ENCODE results near the gene ASAH2.
"Not testable (repeated sequence)": the region's sequence is repeated elsewhere in the genome, so short reads cannot be mapped to it uniquely, and the experiment has no call there.

Gene ASAH2

DNA sequence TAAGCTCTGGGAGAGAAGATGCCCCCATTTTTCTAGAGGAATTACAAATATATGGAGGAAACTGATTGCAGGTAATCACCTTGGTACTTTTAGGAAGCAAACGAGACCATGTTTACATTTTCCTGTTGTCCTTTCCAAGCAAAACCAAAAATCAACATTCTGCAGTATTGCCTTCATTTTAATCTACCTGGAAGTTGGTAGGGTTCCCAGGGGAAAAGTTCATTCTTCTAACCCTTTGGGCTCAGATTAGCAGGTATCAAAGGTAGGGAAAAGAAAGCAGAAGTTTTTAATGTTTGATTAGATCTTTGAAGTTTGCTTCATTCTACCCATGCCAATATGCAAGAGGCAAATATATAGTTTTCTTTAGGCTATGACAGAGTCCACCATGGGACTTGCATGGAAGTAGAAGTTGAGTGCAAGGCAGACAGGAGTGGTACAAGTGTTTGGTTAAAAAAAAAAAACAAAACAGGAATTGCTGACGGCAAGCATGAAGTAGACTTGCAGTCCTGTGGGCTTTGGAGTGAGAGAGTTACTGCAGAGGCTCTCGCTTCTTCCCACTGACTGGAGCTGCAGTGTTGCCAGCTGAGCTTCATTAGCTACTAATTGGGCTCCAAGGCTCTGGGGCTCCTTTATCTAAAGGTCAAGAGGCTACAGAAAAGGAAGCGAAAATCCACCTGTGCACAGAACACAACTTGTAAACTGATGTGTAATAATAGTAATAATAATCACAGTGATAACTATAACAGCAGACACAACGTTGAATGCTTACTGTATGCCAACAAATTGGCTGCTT lies 28.9 kb upstream of the ASAH2 start:
- Histone ChIP-seq H3K4me1 (ENCODE audit: control insufficient read depth, insufficient read depth, low read length) (no peaks in the 10 kb centered on the region), H3K4me3 (ENCODE audit: low read length) (no peak overlapping the region), H3K27me3 (ENCODE audit: control insufficient read depth, insufficient read depth, low read length) (no peaks in the 10 kb centered on the region), H3K9ac (ENCODE audit: low read length) (no peak overlapping the region), H3K27ac (ENCODE audit: low read depth, low read length) (no peak overlapping the region), H3K36me3 (ENCODE audit: control insufficient read depth, insufficient read depth, low read length) (no peaks in the 10 kb centered on the region)

DNA sequence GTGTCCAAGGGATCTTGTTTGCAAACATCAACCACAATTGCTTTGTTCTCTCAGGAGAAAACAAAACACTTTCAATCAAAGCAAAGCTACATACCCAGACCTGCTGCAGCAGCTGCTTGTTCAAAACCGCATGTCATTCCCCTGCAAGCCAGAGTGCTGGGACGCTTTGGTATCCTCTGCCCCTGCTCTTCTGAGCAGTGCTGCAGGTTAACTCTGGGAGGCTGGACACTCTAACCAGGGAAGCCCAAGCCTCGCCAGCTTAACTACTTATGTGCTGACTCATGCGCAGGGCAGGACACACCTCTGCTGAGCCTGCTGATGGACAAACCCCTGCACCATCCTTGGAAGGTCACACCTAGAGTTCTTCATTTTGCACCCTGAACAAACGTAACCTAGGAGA lies 28.2 kb upstream of the ASAH2 start:
- Histone ChIP-seq H3K4me1 (ENCODE audit: control insufficient read depth, insufficient read depth, low read length) (no peaks in the 10 kb centered on the region), H3K36me3 (ENCODE audit: control insufficient read depth, insufficient read depth, low read length) (no peaks in the 10 kb centered on the region), H3K4me3 (ENCODE audit: low read length) (no peak overlapping the region), H3K27me3 (ENCODE audit: control insufficient read depth, insufficient read depth, low read length) (no peaks in the 10 kb centered on the region), H3K9ac (ENCODE audit: low read length) (no peak overlapping the region), H3K27ac (ENCODE audit: low read depth, low read length) (no peak overlapping the region)

DNA sequence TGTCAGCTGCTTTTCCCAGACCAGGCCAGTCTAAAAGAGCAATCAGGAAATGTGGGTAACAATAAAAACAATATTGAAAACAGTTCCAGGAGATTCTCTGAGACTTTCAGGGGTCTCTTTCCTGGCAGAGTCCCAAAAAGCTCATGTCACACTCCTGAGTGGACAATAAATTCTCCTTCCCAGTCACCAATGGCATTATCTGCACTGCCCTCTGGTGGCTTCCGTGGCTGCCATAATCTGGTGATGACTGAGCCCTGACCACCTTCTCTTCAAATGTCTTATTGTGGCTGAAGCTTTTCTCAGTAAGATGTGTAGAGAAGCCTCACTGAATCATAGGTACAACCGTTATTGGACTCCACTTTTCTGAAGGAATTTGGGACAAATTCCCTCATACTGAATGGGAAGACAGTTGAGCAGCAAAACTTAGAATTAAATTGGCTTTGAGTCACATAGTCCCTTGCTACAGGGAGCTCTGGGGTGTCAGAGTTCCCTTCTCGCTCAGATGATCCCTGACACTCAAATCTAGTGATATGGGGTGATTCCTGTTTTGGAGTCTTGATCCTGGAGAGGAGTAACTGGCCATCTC lies 24.4 kb upstream of the ASAH2 start:
- H3K9ac ChIP-seq (ENCODE audit: low read length), result no peak overlapping the region
- no peak overlapping the region for H3K4me3 ChIP-seq (ENCODE audit: low read length)
- H3K4me1 ChIP-seq (ENCODE audit: control insufficient read depth, insufficient read depth, low read length), result no peaks in the 10 kb centered on the region
- H3K27me3 ChIP-seq (ENCODE audit: control insufficient read depth, insufficient read depth, low read length), result no peaks in the 10 kb centered on the region
- no peaks in the 10 kb centered on the region for H3K36me3 ChIP-seq (ENCODE audit: control insufficient read depth, insufficient read depth, low read length)
- H3K27ac ChIP-seq (ENCODE audit: low read depth, low read length), result no peak overlapping the region

- Histone ChIP-seq H3K9ac (ENCODE audit: low read length) (no peak overlapping the region), H3K4me1 (ENCODE audit: control insufficient read depth, insufficient read depth, low read length) (no peaks in the 10 kb centered on the region), H3K36me3 (ENCODE audit: control insufficient read depth, insufficient read depth, low read length) (no peaks in the 10 kb centered on the region), H3K27ac (ENCODE audit: low read depth, low read length) (no peak overlapping the region), H3K27me3 (ENCODE audit: control insufficient read depth, insufficient read depth, low read length) (no peaks in the 10 kb centered on the region), H3K4me3 (ENCODE audit: low read length) (no peak overlapping the region)
These were observed 21.2 kb upstream of the ASAH2 start for GRCh38 chr10:50272531-50272930.

GRCh38 chr10:50271564-50272250 lies 20.4 kb upstream of the ASAH2 start:
- Histone ChIP-seq H3K4me3 (ENCODE audit: low read length) (no peak overlapping the region), H3K36me3 (ENCODE audit: control insufficient read depth, insufficient read depth, low read length) (no peaks in the 10 kb centered on the region), H3K4me1 (ENCODE audit: control insufficient read depth, insufficient read depth, low read length) (no peaks in the 10 kb centered on the region), H3K9ac (ENCODE audit: low read length) (no peak overlapping the region), H3K27me3 (ENCODE audit: control insufficient read depth, insufficient read depth, low read length) (no peaks in the 10 kb centered on the region), H3K27ac (ENCODE audit: low read depth, low read length) (no peak overlapping the region)

GRCh38 chr10:50267877-50268276 lies 16.6 kb upstream of the ASAH2 start:
- not testable (repeated sequence) for H3K9ac ChIP-seq (ENCODE audit: low read length); H3K27me3 ChIP-seq (ENCODE audit: control insufficient read depth, insufficient read depth, low read length); H3K4me1 ChIP-seq (ENCODE audit: control insufficient read depth, insufficient read depth, low read length); H3K27ac ChIP-seq (ENCODE audit: low read depth, low read length); H3K4me3 ChIP-seq (ENCODE audit: low read length); H3K36me3 ChIP-seq (ENCODE audit: control insufficient read depth, insufficient read depth, low read length)

- H3K27ac ChIP-seq (ENCODE audit: low read depth, low read length); H3K27me3 ChIP-seq (ENCODE audit: control insufficient read depth, insufficient read depth, low read length); H3K4me3 ChIP-seq (ENCODE audit: low read length); H3K9ac ChIP-seq (ENCODE audit: low read length); H3K4me1 ChIP-seq (ENCODE audit: control insufficient read depth, insufficient read depth, low read length); H3K36me3 ChIP-seq (ENCODE audit: control insufficient read depth, insufficient read depth, low read length): not testable (repeated sequence)
These were observed 11.3 kb upstream of the ASAH2 start for GRCh38 chr10:50262625-50263024.

GRCh38 chr10:50260791-50261281 lies 9.5 kb upstream of the ASAH2 start:
- H3K36me3 ChIP-seq (ENCODE audit: control insufficient read depth, insufficient read depth, low read length), result no peaks in the 10 kb centered on the region
- H3K9ac ChIP-seq (ENCODE audit: low read length), result no peak overlapping the region
- no peak overlapping the region for H3K27ac ChIP-seq (ENCODE audit: low read depth, low read length)
- H3K27me3 ChIP-seq (ENCODE audit: control insufficient read depth, insufficient read depth, low read length), result no peaks in the 10 kb centered on the region
- no peak overlapping the region for H3K4me3 ChIP-seq (ENCODE audit: low read length)
- no peaks in the 10 kb centered on the region for H3K4me1 ChIP-seq (ENCODE audit: control insufficient read depth, insufficient read depth, low read length)

DNA sequence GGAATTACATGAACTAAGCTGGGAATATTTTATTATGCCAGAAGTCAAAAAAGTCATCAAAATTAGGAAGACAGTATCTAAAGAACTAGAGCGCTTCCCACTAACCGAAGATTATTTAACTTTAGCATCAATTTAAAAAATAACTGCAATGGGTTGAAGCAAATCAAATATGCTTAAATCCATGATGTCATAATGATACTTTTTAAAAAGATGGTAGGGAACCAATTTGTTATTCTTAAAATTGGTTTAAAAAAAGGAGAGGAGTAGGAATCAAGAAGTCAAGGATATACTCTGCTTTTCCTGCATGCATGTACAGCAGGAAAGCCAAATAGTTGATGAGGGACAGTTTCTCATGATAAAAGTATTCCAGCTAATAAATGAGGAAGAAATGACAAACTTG lies 3.2 kb upstream of the ASAH2 start:
- H3K4me1 ChIP-seq (ENCODE audit: control insufficient read depth, insufficient read depth, low read length), result no peaks in the 10 kb centered on the region
- H3K9ac ChIP-seq (ENCODE audit: low read length), result no peak overlapping the region
- H3K36me3 ChIP-seq (ENCODE audit: control insufficient read depth, insufficient read depth, low read length), result no peaks in the 10 kb centered on the region

DNA sequence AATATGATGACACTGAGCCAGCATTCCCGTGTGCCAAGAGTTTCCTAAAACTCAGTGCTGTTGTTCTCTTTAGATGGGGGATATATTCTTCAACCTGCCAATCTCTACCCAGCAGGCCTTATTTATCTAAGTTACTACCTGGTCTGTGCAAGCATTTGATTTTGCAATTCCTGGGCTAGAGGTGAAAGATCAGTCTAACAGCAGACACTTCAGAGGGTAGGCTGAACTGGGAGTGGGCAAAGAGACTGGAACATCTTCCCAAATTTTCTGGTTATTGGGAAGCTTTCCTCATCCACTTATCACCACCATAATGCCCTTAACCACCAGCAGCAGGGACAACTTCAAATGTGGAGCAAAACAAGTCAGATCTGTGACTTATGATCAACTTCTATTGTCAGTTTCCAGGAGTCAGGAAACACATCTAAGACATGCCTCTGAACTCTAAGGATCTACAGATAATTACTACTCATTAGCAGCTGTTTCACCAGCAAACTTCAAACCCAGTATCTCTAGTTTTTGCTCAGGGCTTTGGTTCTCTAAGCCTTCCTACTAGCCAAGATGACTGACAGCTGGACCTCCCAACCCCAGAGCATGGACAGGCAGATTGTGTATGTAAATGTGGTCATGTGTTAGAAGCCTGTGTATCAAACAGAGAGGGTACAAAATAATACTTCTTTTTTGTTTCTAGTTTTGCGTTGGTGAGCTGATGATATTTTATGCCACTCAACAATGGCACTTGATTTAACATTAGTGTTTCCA lies 1.0 kb downstream of the ASAH2 start:
- Histone ChIP-seq H3K27ac (ENCODE audit: low read depth, low read length) (no peak overlapping the region), H3K9ac (ENCODE audit: low read length) (no peak overlapping the region), H3K27me3 (ENCODE audit: control insufficient read depth, insufficient read depth, low read length) (no peaks in the 10 kb centered on the region), H3K36me3 (ENCODE audit: control insufficient read depth, insufficient read depth, low read length) (no peaks in the 10 kb centered on the region), H3K4me1 (ENCODE audit: control insufficient read depth, insufficient read depth, low read length) (no peaks in the 10 kb centered on the region), H3K4me3 (ENCODE audit: low read length) (no peak overlapping the region)

More for the DNA sequence above, 3.2 kb upstream of the ASAH2 start:
- Histone ChIP-seq H3K4me3 (ENCODE audit: low read length) (no peak overlapping the region), H3K27ac (ENCODE audit: low read depth, low read length) (no peak overlapping the region), H3K27me3 (ENCODE audit: control insufficient read depth, insufficient read depth, low read length) (no peaks in the 10 kb centered on the region)

GRCh38 chr10:50248598-50248997 lies 2.7 kb downstream of the ASAH2 start:
- Histone ChIP-seq H3K4me3 (ENCODE audit: low read length) (no peak overlapping the region), H3K27ac (ENCODE audit: low read depth, low read length) (no peak overlapping the region), H3K36me3 (ENCODE audit: control insufficient read depth, insufficient read depth, low read length) (no peaks in the 10 kb centered on the region), H3K9ac (ENCODE audit: low read length) (no peak overlapping the region), H3K27me3 (ENCODE audit: control insufficient read depth, insufficient read depth, low read length) (no peaks in the 10 kb centered on the region), H3K4me1 (ENCODE audit: control insufficient read depth, insufficient read depth, low read length) (no peaks in the 10 kb centered on the region)

DNA sequence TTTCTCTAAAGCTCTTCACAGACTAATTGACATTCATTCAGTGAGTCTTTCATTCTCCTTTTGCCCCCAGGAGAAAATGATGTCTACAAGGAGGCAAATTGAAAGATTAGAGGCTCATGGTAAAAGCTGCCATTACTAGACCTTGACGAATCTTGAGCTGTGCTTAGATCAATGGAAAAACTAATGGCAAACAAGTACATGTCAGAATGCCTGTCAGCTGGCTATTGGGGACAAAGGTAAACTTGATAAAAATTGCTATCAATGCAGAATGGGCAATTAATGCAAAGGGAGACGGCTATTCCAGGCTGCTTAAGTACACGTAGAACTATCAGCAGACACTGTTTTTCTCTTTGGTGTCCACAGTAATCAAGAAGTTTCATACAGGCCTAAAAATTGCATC lies 3.3 kb downstream of the ASAH2 start:
- no peak overlapping the region for H3K27ac ChIP-seq (ENCODE audit: low read depth, low read length)
- H3K4me1 ChIP-seq (ENCODE audit: control insufficient read depth, insufficient read depth, low read length), result no peaks in the 10 kb centered on the region
- no peak overlapping the region for H3K9ac ChIP-seq (ENCODE audit: low read length)
- H3K4me3 ChIP-seq (ENCODE audit: low read length), result no peak overlapping the region
- H3K36me3 ChIP-seq (ENCODE audit: control insufficient read depth, insufficient read depth, low read length), result no peaks in the 10 kb centered on the region
- H3K27me3 ChIP-seq (ENCODE audit: control insufficient read depth, insufficient read depth, low read length), result no peaks in the 10 kb centered on the region
